ENCODE results near the gene LUC7L.

Gene LUC7L

GRCh38 chr16:193441-193840 lies 35.8 kb downstream of the LUC7L start:
- no peak overlapping the region for H3K27ac ChIP-seq (ENCODE audit: insufficient read depth, low read depth, low read length, poor library complexity, severe bottlenecking)
- H3K36me3 ChIP-seq (ENCODE audit: control insufficient read depth, insufficient read depth, low read length) = peaks cover 67% of the 10 kb centered on the region
- no peaks in the 10 kb centered on the region for H3K9me3 ChIP-seq (ENCODE audit: control insufficient read depth, low read length)
- no peaks in the 10 kb centered on the region for H3K27me3 ChIP-seq (ENCODE audit: control insufficient read depth, insufficient read depth, low read length, poor library complexity, severe bottlenecking)
- no peak overlapping the region for H3K4me3 ChIP-seq (ENCODE audit: insufficient read depth, low read depth, low read length)
- 94 to 95% methylated on average over 15 of the region's 15 CpGs for WGBS, 2 experiments
- no peaks in the 10 kb centered on the region for H3K4me1 ChIP-seq (ENCODE audit: control insufficient read depth, insufficient read depth, low read length)

GRCh38 chr16:192686-193085 lies 36.6 kb downstream of the LUC7L start:
- Histone ChIP-seq H3K4me3 (ENCODE audit: insufficient read depth, low read depth, low read length) (no peak overlapping the region), H3K9me3 (ENCODE audit: control insufficient read depth, low read length) (no peaks in the 10 kb centered on the region), H3K27me3 (ENCODE audit: control insufficient read depth, insufficient read depth, low read length, poor library complexity, severe bottlenecking) (no peaks in the 10 kb centered on the region), H3K27ac (ENCODE audit: insufficient read depth, low read depth, low read length, poor library complexity, severe bottlenecking) (no peak overlapping the region), H3K4me1 (ENCODE audit: control insufficient read depth, insufficient read depth, low read length) (no peaks in the 10 kb centered on the region), H3K36me3 (ENCODE audit: control insufficient read depth, insufficient read depth, low read length) (peaks cover 63% of the 10 kb centered on the region)
- 94 to 96% methylated on average over 9 to 11 of the region's 11 CpGs for WGBS, 2 experiments

DNA sequence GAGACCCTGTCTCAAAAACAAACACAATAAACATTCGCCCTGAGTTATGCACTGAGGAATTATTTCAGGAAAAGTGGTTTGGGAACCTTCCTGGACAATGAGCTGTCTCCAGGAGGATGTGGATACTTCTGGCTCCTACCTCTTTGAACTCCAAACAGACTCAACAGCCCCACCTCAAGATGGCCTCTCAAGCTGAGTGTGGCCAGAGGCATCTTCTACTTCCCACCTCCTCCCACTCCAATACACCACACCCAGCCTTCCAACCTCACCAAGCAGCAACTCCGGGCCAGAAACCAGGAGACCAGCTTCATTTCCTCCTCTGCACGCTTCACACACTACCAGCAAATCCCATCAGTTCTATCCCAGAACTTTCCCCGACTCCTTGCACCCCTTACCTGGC lies 37.4 kb downstream of the LUC7L start:
- H3K4me3 ChIP-seq (ENCODE audit: insufficient read depth, low read depth, low read length) = no peak overlapping the region
- H3K27ac ChIP-seq (ENCODE audit: insufficient read depth, low read depth, low read length, poor library complexity, severe bottlenecking) = no peak overlapping the region

DNA sequence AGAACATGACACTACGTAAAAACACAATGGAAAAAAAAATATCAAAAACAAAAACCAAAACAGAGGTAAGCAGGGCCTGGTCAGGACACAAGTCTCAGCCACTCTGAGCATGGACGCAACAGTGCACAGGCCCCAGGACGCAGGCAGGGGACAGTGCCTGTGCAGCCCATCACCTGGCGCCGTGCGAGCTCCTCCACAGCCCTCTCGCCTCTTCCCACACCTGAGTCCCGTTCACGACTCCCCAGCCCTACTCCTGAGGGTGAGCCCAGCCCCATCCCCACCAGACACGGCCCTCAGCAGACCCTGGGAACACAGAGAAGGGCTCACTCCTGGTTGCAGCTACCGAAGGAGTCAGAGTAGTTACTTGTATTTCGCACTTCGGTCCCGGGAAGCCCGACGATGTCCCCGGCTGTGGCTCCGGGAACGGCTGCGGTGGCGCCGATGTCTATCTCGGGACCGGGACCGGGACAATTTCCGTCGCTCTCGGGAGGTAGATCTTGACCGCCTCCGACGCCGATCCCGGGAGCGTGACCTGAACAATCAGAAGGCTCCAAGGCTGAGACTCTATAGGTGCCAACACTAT lies 39.6 kb downstream of the LUC7L start:
- H3K9me3 ChIP-seq (ENCODE audit: control insufficient read depth, low read length) = no peaks in the 10 kb centered on the region
- peaks cover 54% of the 10 kb centered on the region for H3K36me3 ChIP-seq (ENCODE audit: control insufficient read depth, insufficient read depth, low read length)
- H3K4me3 ChIP-seq (ENCODE audit: insufficient read depth, low read depth, low read length) = no peak overlapping the region
- H3K27ac ChIP-seq (ENCODE audit: insufficient read depth, low read depth, low read length, poor library complexity, severe bottlenecking) = no peak overlapping the region
- no peaks in the 10 kb centered on the region for H3K27me3 ChIP-seq (ENCODE audit: control insufficient read depth, insufficient read depth, low read length, poor library complexity, severe bottlenecking)
- no peaks in the 10 kb centered on the region for H3K4me1 ChIP-seq (ENCODE audit: control insufficient read depth, insufficient read depth, low read length)
- WGBS, 2 experiments = 95 to 96% methylated on average over 34 of the region's 34 CpGs

More for the DNA sequence above, 37.4 kb downstream of the LUC7L start:
- no peaks in the 10 kb centered on the region for H3K9me3 ChIP-seq (ENCODE audit: control insufficient read depth, low read length)
- WGBS, 2 experiments = 94 to 96% methylated on average over 4 of the region's 4 CpGs
- peaks cover 61% of the 10 kb centered on the region for H3K36me3 ChIP-seq (ENCODE audit: control insufficient read depth, insufficient read depth, low read length)
- H3K4me1 ChIP-seq (ENCODE audit: control insufficient read depth, insufficient read depth, low read length) = no peaks in the 10 kb centered on the region
- H3K27me3 ChIP-seq (ENCODE audit: control insufficient read depth, insufficient read depth, low read length, poor library complexity, severe bottlenecking) = no peaks in the 10 kb centered on the region

DNA sequence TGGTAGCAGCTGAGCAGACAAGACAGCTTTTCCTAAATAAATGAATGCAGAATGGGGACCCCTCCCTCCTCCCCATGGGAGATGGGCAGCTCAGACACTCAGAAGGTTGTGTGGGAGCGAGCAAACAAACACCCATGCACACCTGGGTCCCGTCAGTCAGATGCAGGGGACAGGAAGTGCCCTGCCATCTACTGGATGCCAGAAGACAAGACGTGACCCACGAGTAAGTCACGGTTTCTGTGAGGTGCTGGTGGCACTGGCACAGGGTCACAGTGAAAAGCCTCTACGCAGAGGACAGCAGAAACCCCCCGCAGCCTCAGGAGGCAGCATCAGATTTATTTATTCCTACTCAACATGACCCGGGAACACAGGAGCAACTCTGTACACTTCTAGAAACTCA lies 40.6 kb downstream of the LUC7L start:
- peaks cover 54% of the 10 kb centered on the region for H3K36me3 ChIP-seq (ENCODE audit: control insufficient read depth, insufficient read depth, low read length)
- WGBS, 2 experiments = 90 to 91% methylated on average over 8 of the region's 8 CpGs

DNA sequence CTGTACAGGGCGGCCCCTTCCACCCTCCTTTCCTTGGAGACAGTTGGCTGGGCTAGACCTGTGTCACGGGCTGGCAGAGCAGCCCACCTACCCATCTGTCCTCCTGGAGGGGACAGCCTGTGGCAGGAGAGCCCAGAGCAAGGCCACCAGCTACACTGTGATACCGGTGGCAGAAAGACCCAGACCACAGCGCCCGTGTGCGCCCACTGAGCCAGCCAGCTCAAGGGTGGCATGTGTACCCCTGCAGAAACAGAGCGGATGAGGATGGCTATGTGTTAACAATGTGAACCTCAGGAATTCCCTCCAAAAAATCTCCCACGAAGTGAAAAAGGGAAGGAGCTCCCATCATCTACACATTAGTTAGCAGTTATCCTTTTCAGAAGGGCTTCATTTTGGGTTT lies 41.9 kb downstream of the LUC7L start:
- H3K27me3 ChIP-seq (ENCODE audit: control insufficient read depth, insufficient read depth, low read length, poor library complexity, severe bottlenecking) = no peaks in the 10 kb centered on the region
- no peaks in the 10 kb centered on the region for H3K4me1 ChIP-seq (ENCODE audit: control insufficient read depth, insufficient read depth, low read length)
- H3K4me3 ChIP-seq (ENCODE audit: insufficient read depth, low read depth, low read length) = no peak overlapping the region
- H3K27ac ChIP-seq (ENCODE audit: insufficient read depth, low read depth, low read length, poor library complexity, severe bottlenecking) = no peak overlapping the region
- no peaks in the 10 kb centered on the region for H3K9me3 ChIP-seq (ENCODE audit: control insufficient read depth, low read length)
- 97 to 98% methylated on average over 8 of the region's 8 CpGs for WGBS, 2 experiments
- peaks cover 48% of the 10 kb centered on the region for H3K36me3 ChIP-seq (ENCODE audit: control insufficient read depth, insufficient read depth, low read length)

More for the DNA sequence above, 40.6 kb downstream of the LUC7L start:
- Histone ChIP-seq H3K27me3 (ENCODE audit: control insufficient read depth, insufficient read depth, low read length, poor library complexity, severe bottlenecking) (no peaks in the 10 kb centered on the region), H3K27ac (ENCODE audit: insufficient read depth, low read depth, low read length, poor library complexity, severe bottlenecking) (no peak overlapping the region), H3K9me3 (ENCODE audit: control insufficient read depth, low read length) (no peaks in the 10 kb centered on the region), H3K4me1 (ENCODE audit: control insufficient read depth, insufficient read depth, low read length) (no peaks in the 10 kb centered on the region), H3K4me3 (ENCODE audit: insufficient read depth, low read depth, low read length) (no peak overlapping the region)

DNA sequence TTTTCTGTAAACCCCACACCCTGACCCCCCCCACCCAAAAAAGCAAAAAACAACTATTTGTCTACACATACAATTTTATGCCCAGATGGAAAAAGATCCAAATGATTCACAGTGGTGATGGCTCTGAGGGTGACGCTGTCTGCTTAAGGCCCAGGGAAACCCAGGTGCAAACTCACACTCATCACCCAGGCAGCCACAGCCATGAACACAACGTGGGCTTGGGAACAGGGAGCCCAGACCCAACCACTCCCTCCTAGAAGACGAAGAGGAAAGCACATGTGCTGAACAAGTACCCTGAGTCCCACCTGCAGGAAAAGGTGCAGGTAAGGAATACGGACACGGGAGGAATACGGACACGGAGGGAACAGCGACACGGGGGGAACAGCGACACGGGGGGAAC lies 43.6 kb downstream of the LUC7L start:
- 89 to 93% methylated on average over 5 to 7 of the region's 11 CpGs for WGBS, 2 experiments
- Histone ChIP-seq H3K27me3 (ENCODE audit: control insufficient read depth, insufficient read depth, low read length, poor library complexity, severe bottlenecking) (peaks cover 8% of the 10 kb centered on the region), H3K36me3 (ENCODE audit: control insufficient read depth, insufficient read depth, low read length) (peaks cover 34% of the 10 kb centered on the region), H3K4me1 (ENCODE audit: control insufficient read depth, insufficient read depth, low read length) (no peaks in the 10 kb centered on the region), H3K4me3 (ENCODE audit: insufficient read depth, low read depth, low read length) (no peak overlapping the region), H3K9me3 (ENCODE audit: control insufficient read depth, low read length) (no peaks in the 10 kb centered on the region), H3K27ac (ENCODE audit: insufficient read depth, low read depth, low read length, poor library complexity, severe bottlenecking) (no peak overlapping the region)

- 95 to 96% methylated on average over 13 of the region's 13 CpGs for WGBS, 2 experiments
- Histone ChIP-seq H3K4me1 (ENCODE audit: control insufficient read depth, insufficient read depth, low read length) (no peaks in the 10 kb centered on the region), H3K9me3 (ENCODE audit: control insufficient read depth, low read length) (no peaks in the 10 kb centered on the region), H3K36me3 (ENCODE audit: control insufficient read depth, insufficient read depth, low read length) (peaks cover 29% of the 10 kb centered on the region), H3K27ac (ENCODE audit: insufficient read depth, low read depth, low read length, poor library complexity, severe bottlenecking) (no peak overlapping the region), H3K27me3 (ENCODE audit: control insufficient read depth, insufficient read depth, low read length, poor library complexity, severe bottlenecking) (peaks cover 13% of the 10 kb centered on the region), H3K4me3 (ENCODE audit: insufficient read depth, low read depth, low read length) (no peak overlapping the region)
These were observed 44.0 kb downstream of the LUC7L start for GRCh38 chr16:185213-185612.

DNA sequence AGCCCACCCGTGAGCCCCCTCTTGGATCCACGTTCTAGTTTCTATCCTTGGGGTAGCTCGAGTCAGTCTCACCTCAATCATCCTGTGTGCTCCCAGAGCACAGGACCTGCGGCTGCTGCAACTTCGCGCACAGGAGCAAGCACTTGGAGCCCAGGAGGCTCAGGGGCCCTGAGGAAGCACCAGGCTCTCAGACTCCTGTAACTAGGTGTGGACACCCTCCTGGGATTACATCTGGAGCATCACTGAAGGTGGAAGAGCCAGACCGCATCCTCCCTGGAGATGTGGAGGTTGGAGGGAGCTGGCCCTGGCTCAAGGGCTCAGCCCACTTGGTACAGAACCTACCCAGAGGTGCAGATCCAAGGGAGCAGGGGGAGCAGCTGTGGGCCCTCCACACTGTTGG lies 46.2 kb downstream of the LUC7L start:
- H3K9me3 ChIP-seq (ENCODE audit: control insufficient read depth, low read length) = no peaks in the 10 kb centered on the region
- no peak overlapping the region for H3K4me3 ChIP-seq (ENCODE audit: insufficient read depth, low read depth, low read length)
- H3K4me1 ChIP-seq (ENCODE audit: control insufficient read depth, insufficient read depth, low read length) = no peaks in the 10 kb centered on the region
- H3K27ac ChIP-seq (ENCODE audit: insufficient read depth, low read depth, low read length, poor library complexity, severe bottlenecking) = no peak overlapping the region
- H3K36me3 ChIP-seq (ENCODE audit: control insufficient read depth, insufficient read depth, low read length) = peaks cover 10% of the 10 kb centered on the region
- peaks cover 35% of the 10 kb centered on the region for H3K27me3 ChIP-seq (ENCODE audit: control insufficient read depth, insufficient read depth, low read length, poor library complexity, severe bottlenecking)
- 96 to 97% methylated on average over 7 of the region's 7 CpGs for WGBS, 2 experiments

DNA sequence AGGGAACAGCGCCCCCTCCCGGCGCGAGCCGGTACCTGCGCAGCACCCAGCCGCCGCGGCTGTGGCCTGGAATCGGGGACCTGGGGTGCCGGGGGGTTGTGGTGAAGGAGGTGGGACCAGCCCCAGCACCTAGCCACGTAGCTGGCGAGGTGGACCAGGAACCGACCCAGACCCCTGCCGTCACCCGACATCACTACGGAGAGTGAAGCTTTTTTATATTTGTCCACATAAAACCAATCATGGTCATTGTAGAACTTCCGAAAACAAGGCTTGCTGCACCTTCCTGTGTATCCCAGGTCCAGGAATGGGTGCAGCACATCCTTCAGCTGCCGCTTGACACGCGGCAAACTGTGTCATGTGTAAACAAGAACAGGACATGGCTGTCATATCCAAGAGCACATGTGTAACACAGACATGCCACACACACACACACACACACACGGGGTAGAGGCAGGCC lies 47.7 kb downstream of the LUC7L start:
- Histone ChIP-seq H3K9me3 (ENCODE audit: control insufficient read depth, low read length) (no peaks in the 10 kb centered on the region), H3K27me3 (ENCODE audit: control insufficient read depth, insufficient read depth, low read length, poor library complexity, severe bottlenecking) (peaks cover 48% of the 10 kb centered on the region), H3K27ac (ENCODE audit: insufficient read depth, low read depth, low read length, poor library complexity, severe bottlenecking) (no peak overlapping the region), H3K4me3 (ENCODE audit: insufficient read depth, low read depth, low read length) (no peak overlapping the region), H3K36me3 (ENCODE audit: control insufficient read depth, insufficient read depth, low read length) (peaks cover 3% of the 10 kb centered on the region), H3K4me1 (ENCODE audit: control insufficient read depth, insufficient read depth, low read length) (no peaks in the 10 kb centered on the region)
- WGBS, 2 experiments = 27 to 28% methylated on average over 22 of the region's 22 CpGs

Measured in ectodermal cell (in vitro differentiated cells).